Mesendoderm (in vitro differentiated cells): ENCODE measurements around the gene ROR1.

Experiments used
- DNase-seq: peaks from one replicate; pipeline ENCODE4 v3.0.0; 2013
- H2AK5ac ChIP-seq: 2 replicates; pipeline ENCODE4 v1.6.1; 2013; ENCODE audit warnings: low read length, inconsistent platforms
- H2BK120ac ChIP-seq: 2 replicates; pipeline ENCODE4 v1.6.1; 2013; ENCODE audit warnings: low read depth, mild to moderate bottlenecking, low read length, moderate library complexity, mixed read lengths
- H2BK15ac ChIP-seq: replicated peaks from 2 replicates; pipeline ENCODE4 v1.6.1; 2013; ENCODE audit warnings: low read depth, mild to moderate bottlenecking, moderate library complexity
- H2BK5ac ChIP-seq: 2 replicates; pipeline ENCODE4 v1.6.1; 2013; ENCODE audit warnings: low read length, inconsistent platforms
- H3K18ac ChIP-seq: 2 replicates; pipeline ENCODE4 v1.6.1; 2013; ENCODE audit warnings: mild to moderate bottlenecking, low read length, mixed read lengths
- H3K23ac ChIP-seq: one replicate; pipeline ENCODE4 v1.6.1; 2013; ENCODE audit warnings: low read length
- H3K27ac ChIP-seq: 2 replicates; pipeline ENCODE4 v1.5.1; 2013; ENCODE audit warnings: low read depth, mild to moderate bottlenecking, inconsistent platforms, low read length, moderate library complexity
- H3K27me3 ChIP-seq: 2 replicates; pipeline ENCODE4 v1.6.1; 2013; ENCODE audit warnings: low read length, control low read depth, mild to moderate bottlenecking, inconsistent platforms; ENCODE audit not compliant: insufficient read depth, poor library complexity
- H3K36me3 ChIP-seq: 2 replicates; pipeline ENCODE4 v1.6.1; 2013; ENCODE audit warnings: low read length, inconsistent platforms; ENCODE audit not compliant: control insufficient read depth, insufficient read depth
- H3K4ac ChIP-seq: one replicate; pipeline ENCODE4 v1.6.1; 2013; ENCODE audit warnings: low read depth, mild to moderate bottlenecking, low read length, moderate library complexity
- H3K4me1 ChIP-seq: 2 replicates; pipeline ENCODE4 v1.6.1; 2013; ENCODE audit warnings: low read depth, low read length, inconsistent platforms; ENCODE audit not compliant: control insufficient read depth
- H3K4me2 ChIP-seq: 2 replicates; pipeline ENCODE4 v1.6.1; 2013; ENCODE audit warnings: low read length
- H3K4me3 ChIP-seq: 2 replicates; pipeline ENCODE4 v1.5.1; 2013; ENCODE audit warnings: mild to moderate bottlenecking, low read length
- H3K56ac ChIP-seq: one replicate; pipeline ENCODE4 v1.6.1; 2013; ENCODE audit warnings: low read length
- H3K79me1 ChIP-seq: 2 replicates; pipeline ENCODE4 v1.6.1; 2013; ENCODE audit warnings: low read length, inconsistent platforms
- H3K79me2 ChIP-seq: 2 replicates; pipeline ENCODE4 v1.6.1; 2013; ENCODE audit warnings: mild to moderate bottlenecking, low read length; ENCODE audit not compliant: control insufficient read depth, insufficient read depth
- H3K9ac ChIP-seq: 2 replicates; pipeline ENCODE4 v1.6.1; 2013; ENCODE audit warnings: low read length, inconsistent platforms
- H4K5ac ChIP-seq: one replicate; pipeline ENCODE4 v1.6.1; 2013; ENCODE audit warnings: low read length
- H4K8ac ChIP-seq: one replicate; pipeline ENCODE4 v1.6.1; 2013; ENCODE audit warnings: low read depth, mild to moderate bottlenecking, control low read depth, low read length, moderate library complexity
- WGBS: extraction: QIAGEN DNeasy Blood & Tissue Kit; methylation state at CpG from one replicate; pipeline ENCODE4 v1.1.7; 2013; ENCODE audit warnings: low lambda C conversion rate, missing lambda C conversion rate; ENCODE audit not compliant: insufficient coverage; ENCODE audit errors: extremely low coverage; 5-methylcytosine and 5-hydroxymethylcytosine counted together

The ROR1 gene

GRCh38 chr1:64197076-64197475 lies 423.3 kb downstream of the ROR1 start:
- no peak overlapping the region for H3K4me3 ChIP-seq
- DNase-seq = no peak
- WGBS = no CpG with 5 or more reads among the region's 3 CpGs
- H3K23ac ChIP-seq = no peak overlapping the region
- H2AK5ac ChIP-seq = no peak overlapping the region
- no peak overlapping the region for H3K56ac ChIP-seq
- no peaks in the 10 kb centered on the region for H3K36me3 ChIP-seq
- no peak overlapping the region for H3K27ac ChIP-seq
- no peak overlapping the region for H2BK5ac ChIP-seq
- no peak overlapping the region for H4K5ac ChIP-seq
- H4K8ac ChIP-seq = no peak overlapping the region
- H3K9ac ChIP-seq = no peak overlapping the region
- H3K79me1 ChIP-seq = no peaks in the 10 kb centered on the region
- H3K18ac ChIP-seq = no peak overlapping the region
- no peaks in the 10 kb centered on the region for H3K79me2 ChIP-seq
- H2BK15ac ChIP-seq = no peak overlapping the region
- no peak overlapping the region for H2BK120ac ChIP-seq
- no peaks in the 10 kb centered on the region for H3K4me1 ChIP-seq
- no peak overlapping the region for H3K4me2 ChIP-seq
- no peak overlapping the region for H3K4ac ChIP-seq
- H3K27me3 ChIP-seq = no peaks in the 10 kb centered on the region

GRCh38 chr1:64199154-64199553 lies 425.3 kb downstream of the ROR1 start:
- Histone ChIP-seq H3K4ac (no peak overlapping the region), H3K27ac (no peak overlapping the region), H3K4me3 (no peak overlapping the region), H3K23ac (no peak overlapping the region), H2BK120ac (no peak overlapping the region), H3K18ac (no peak overlapping the region), H2AK5ac (no peak overlapping the region), H2BK5ac (no peak overlapping the region), H4K8ac (no peak overlapping the region), H3K56ac (no peak overlapping the region), H2BK15ac (no peak overlapping the region), H3K79me2 (no peaks in the 10 kb centered on the region), H3K79me1 (no peaks in the 10 kb centered on the region), H3K27me3 (no peaks in the 10 kb centered on the region), H4K5ac (no peak overlapping the region), H3K4me1 (no peaks in the 10 kb centered on the region), H3K9ac (no peak overlapping the region), H3K36me3 (no peaks in the 10 kb centered on the region), H3K4me2 (no peak overlapping the region)
- DNase-seq = no peak
- no CpG with 5 or more reads among the region's 2 CpGs for WGBS

- Histone ChIP-seq H3K23ac (no peak overlapping the region), H3K4ac (no peak overlapping the region), H2BK120ac (no peak overlapping the region), H2BK15ac (no peak overlapping the region), H3K27me3 (no peaks in the 10 kb centered on the region), H3K4me3 (no peak overlapping the region), H4K8ac (no peak overlapping the region), H4K5ac (no peak overlapping the region), H3K27ac (no peak overlapping the region), H3K18ac (no peak overlapping the region), H3K4me2 (no peak overlapping the region), H3K56ac (no peak overlapping the region), H3K79me1 (no peaks in the 10 kb centered on the region), H2AK5ac (no peak overlapping the region), H3K4me1 (no peaks in the 10 kb centered on the region), H2BK5ac (no peak overlapping the region), H3K36me3 (no peaks in the 10 kb centered on the region), H3K79me2 (no peaks in the 10 kb centered on the region), H3K9ac (no peak overlapping the region)
- whole genome bisulfite sequencing = no CpG with 5 or more reads among the region's 1 CpG
- no peak for DNase-seq
These were observed 426.2 kb downstream of the ROR1 start for GRCh38 chr1:64200064-64200463.

GRCh38 chr1:64203420-64203819 lies 429.6 kb downstream of the ROR1 start, which contains the start of gene UBE2U:
Gene UBE2U, plus strand, starts transcription at chr1:64203623. Its CDS starts 428 bp downstream, at chr1:64204051.
- no peak for DNase-seq
- no peak within 1 kb of the TSS for H4K8ac ChIP-seq
- H3K79me2 ChIP-seq = no peaks in the 10 kb centered on the region
- H3K27me3 ChIP-seq = no peaks in the 10 kb centered on the region
- H3K9ac ChIP-seq = no peak within 1 kb of the TSS
- no peak within 1 kb of the TSS for H2BK120ac ChIP-seq
- no peak within 1 kb of the TSS for H3K18ac ChIP-seq
- H3K56ac ChIP-seq = no peak within 1 kb of the TSS
- WGBS = no CpG with 5 or more reads among the region's 23 CpGs
- no peak within 1 kb of the TSS for H3K4ac ChIP-seq
- no peak within 1 kb of the TSS for H4K5ac ChIP-seq
- H3K4me3 ChIP-seq = no peak within 1 kb of the TSS
- no peaks in the 10 kb centered on the region for H3K36me3 ChIP-seq
- no peak within 1 kb of the TSS for H2BK5ac ChIP-seq
- no peak within 1 kb of the TSS for H3K23ac ChIP-seq
- no peak within 1 kb of the TSS for H3K4me2 ChIP-seq
- H3K4me1 ChIP-seq = no peaks in the 10 kb centered on the region
- H3K27ac ChIP-seq = no peak within 1 kb of the TSS
- H3K79me1 ChIP-seq = no peaks in the 10 kb centered on the region
- H2BK15ac ChIP-seq = no peak within 1 kb of the TSS
- H2AK5ac ChIP-seq = no peak within 1 kb of the TSS

GRCh38 chr1:64209221-64209620 lies 435.4 kb downstream of the ROR1 start:
- Histone ChIP-seq H3K36me3 (no peaks in the 10 kb centered on the region), H2BK120ac (no peak overlapping the region), H3K27ac (no peak overlapping the region), H3K18ac (no peak overlapping the region), H3K4me3 (no peak overlapping the region), H3K23ac (no peak overlapping the region), H3K56ac (no peak overlapping the region), H2BK15ac (no peak overlapping the region), H3K4me1 (no peaks in the 10 kb centered on the region), H3K4ac (no peak overlapping the region), H2BK5ac (no peak overlapping the region), H3K4me2 (no peak overlapping the region), H4K8ac (no peak overlapping the region), H3K79me1 (no peaks in the 10 kb centered on the region), H3K79me2 (no peaks in the 10 kb centered on the region), H3K9ac (no peak overlapping the region), H3K27me3 (no peaks in the 10 kb centered on the region), H4K5ac (no peak overlapping the region), H2AK5ac (no peak overlapping the region)
- no CpG with 5 or more reads among the region's 2 CpGs for WGBS
- peak; percentile 79 for DNase-seq

- Histone ChIP-seq H3K18ac (no peak overlapping the region), H4K5ac (no peak overlapping the region), H3K4me2 (no peak overlapping the region), H3K4me1 (no peaks in the 10 kb centered on the region), H2BK120ac (no peak overlapping the region), H3K27me3 (no peaks in the 10 kb centered on the region), H2BK15ac (no peak overlapping the region), H3K4me3 (no peak overlapping the region), H3K27ac (no peak overlapping the region), H3K9ac (no peak overlapping the region), H3K36me3 (no peaks in the 10 kb centered on the region), H3K79me2 (no peaks in the 10 kb centered on the region), H3K23ac (no peak overlapping the region), H3K56ac (no peak overlapping the region), H4K8ac (no peak overlapping the region), H3K4ac (no peak overlapping the region), H3K79me1 (no peaks in the 10 kb centered on the region), H2BK5ac (no peak overlapping the region), H2AK5ac (no peak overlapping the region)
- DNase-seq = peak; percentile 20
These were observed 438.2 kb downstream of the ROR1 start for GRCh38 chr1:64212031-64212430.
